HCT116 (cell line): ENCODE measurements around the gene CORO2B. TPM values are rescaled to one million over a fixed set of nuclear protein-coding genes. Genes with fewer than 3 reads are reported as not detected.

ENCODE experiments used
- ATAC-seq: fragments of 200-7000 bp; cut with Tn5 transposase; 2 replicates; pipeline ENCODE4 v1.9.1; 2020; ENCODE audit warnings: mild to moderate bottlenecking, moderate library complexity
- BruUV-seq: library from RNA; stranded (reverse); fragments of 400-500 nt; replicated peaks from 2 replicates; lab custom pipeline; 2021; lab: Mats Ljungman, UMichigan
- CTCF ChIA-PET: fragments of 300-600 bp; sonication (Branson Sonifier 250); formaldehyde crosslinking; loops from one replicate; lab custom pipeline; 2021; ENCODE audit warnings: antibody characterized with exemption; lab: Charles Lee
- POLR2A ChIA-PET: fragments of 300-600, 350-600 bp; sonication (Branson Sonifier 250); formaldehyde crosslinking; loops from one replicate; lab custom pipeline; 2021; ENCODE audit warnings: antibody characterized with exemption; lab: Charles Lee
- RAD21 ChIA-PET, 2 experiments: fragments of 300-600 bp; sonication (Branson Sonifier 250); formaldehyde crosslinking; loops; one replicate each; lab custom pipeline; 2023; ENCODE audit warnings: low total read pairs in 2 of 2; ENCODE audit not compliant: uncharacterized antibody in 2 of 2, unreplicated experiment in 2 of 2, low non-redundant PET in 1 of 2; lab: Charles Lee
- DNase-seq: peaks from one replicate; pipeline ENCODE4 v3.0.0-alpha.2; 2010; ENCODE audit warnings: low read depth, low spot score
- H2AFZ ChIP-seq: fragments of 200-600 bp; shearing (Covaris generic), sonication (generic); 2 replicates; pipeline ENCODE4 v1.6.1; 2017; ENCODE audit warnings: low read depth, mixed run types, mixed read lengths, antibody characterized with exemption, low read length; ENCODE audit not compliant: poor library complexity, severe bottlenecking
- H3K27ac ChIP-seq: 2 replicates; pipeline ENCODE4 v1.5.1; 2012; ENCODE audit warnings: low read depth, low read length
- H3K27me3 ChIP-seq: fragments of 200-600 bp; sonication (generic); 2 replicates; pipeline ENCODE4 v1.6.1; 2016; ENCODE audit warnings: mixed run types, low read length, mixed read lengths; ENCODE audit not compliant: insufficient read depth
- H3K36me3 ChIP-seq, 2 experiments: fragments of 200-500 bp in 1 of 2; fragments of 200-600 bp in 1 of 2; sonication (Bioruptor generic) in 1 of 2; sonication (generic) in 1 of 2; 2 replicates each; pipeline versions ENCODE4 v1.5.1 to v1.6.1; 2014 to 2016; ENCODE audit warnings: low read length in 2 of 2, inconsistent platforms in 1 of 2, mixed read lengths in 1 of 2, mixed run types in 1 of 2; ENCODE audit not compliant: insufficient read depth in 2 of 2, control insufficient read depth in 1 of 2
- H3K4me1 ChIP-seq, 2 experiments: fragments of 200-600 bp in 1 of 2; sonication (generic) in 1 of 2; 2 replicates each; pipeline versions ENCODE4 v1.5.1 to v1.6.1; 2012 to 2017; ENCODE audit warnings: low read length in 2 of 2, inconsistent platforms in 1 of 2, mild to moderate bottlenecking in 1 of 2, mixed read lengths in 1 of 2, mixed run types in 1 of 2, moderate library complexity in 1 of 2; ENCODE audit not compliant: insufficient read depth in 2 of 2, control insufficient read depth in 1 of 2
- H3K4me2 ChIP-seq: fragments of 200-600 bp; sonication (generic); 2 replicates; pipeline ENCODE4 v1.6.1; 2017; ENCODE audit warnings: mixed run types, low read length, mixed read lengths
- H3K4me3 ChIP-seq, 2 experiments: fragments of 200-600 bp in 1 of 2; sonication (generic) in 1 of 2; replicated peaks in 1 of 2; 2 replicates each; pipeline ENCODE4 v1.5.1; 2011 to 2016; ENCODE audit warnings: low read length in 2 of 2, control low read depth in 1 of 2, low read depth in 1 of 2, mild to moderate bottlenecking in 1 of 2, mixed read lengths in 1 of 2, mixed run types in 1 of 2
- H3K79me2 ChIP-seq: fragments of 200-600 bp; sonication (generic); 2 replicates; pipeline ENCODE4 v1.6.1; 2017; ENCODE audit warnings: mild to moderate bottlenecking, mixed run types, low read length, moderate library complexity, mixed read lengths; ENCODE audit not compliant: insufficient read depth
- H3K9ac ChIP-seq: fragments of 200-600 bp; sonication (generic); 2 replicates; pipeline ENCODE4 v1.6.1; 2016; ENCODE audit warnings: low read length, mixed read lengths
- H3K9me2 ChIP-seq: fragments of 200-600 bp; sonication (generic), shearing (Covaris generic); 2 replicates; pipeline ENCODE4 v1.6.1; 2017; ENCODE audit warnings: mixed run types, mild to moderate bottlenecking, moderate library complexity; ENCODE audit not compliant: insufficient read depth
- H3K9me3 ChIP-seq, 2 experiments: fragments of 200-500 bp in 1 of 2; fragments of 200-600 bp in 1 of 2; sonication (Bioruptor generic) in 1 of 2; sonication (generic) in 1 of 2; 2 replicates each; pipeline ENCODE4 v1.6.1; 2014 to 2017; ENCODE audit warnings: low read length in 2 of 2, mixed read lengths in 2 of 2, inconsistent platforms in 1 of 2, low read depth in 1 of 2, mild to moderate bottlenecking in 1 of 2, mixed run types in 1 of 2, moderate library complexity in 1 of 2; ENCODE audit not compliant: control insufficient read depth in 1 of 2, insufficient read depth in 1 of 2
- H4K20me1 ChIP-seq: fragments of 200-600 bp; sonication (generic), shearing (Covaris generic); 2 replicates; pipeline ENCODE4 v1.6.1; 2017; ENCODE audit warnings: mixed run types, mild to moderate bottlenecking, moderate library complexity; ENCODE audit not compliant: insufficient read depth
- CBX3 ChIP-seq: IDR thresholded peaks from 2 replicates; pipeline ENCODE4 v1.6.1; 2012; ENCODE audit warnings: low read depth
- CEBPB ChIP-seq: IDR thresholded peaks from 2 replicates; pipeline ENCODE4 v1.6.1; 2012; ENCODE audit warnings: low read depth
- EZH2phosphoT487 ChIP-seq: fragments of 200-600 bp; IDR thresholded peaks from 2 replicates; pipeline ENCODE4 v1.6.1; 2018; ENCODE audit warnings: antibody characterized with exemption, borderline replicate concordance
- FOSL1 ChIP-seq: IDR thresholded peaks from 2 replicates; pipeline ENCODE4 v1.6.1; 2012; ENCODE audit warnings: low read depth
- JUND ChIP-seq: IDR thresholded peaks from 2 replicates; pipeline ENCODE4 v1.6.1; 2012
- SRF ChIP-seq: IDR thresholded peaks from 2 replicates; pipeline ENCODE4 v1.6.1; 2012; ENCODE audit warnings: low read depth
- YY1 ChIP-seq: IDR thresholded peaks from 2 replicates; pipeline ENCODE4 v1.6.1; 2011; ENCODE audit warnings: low read length, low read depth, moderate library complexity, mild to moderate bottlenecking; ENCODE audit not compliant: insufficient replicate concordance; ENCODE audit errors: extremely low read depth
- intact Hi-C: fragments of 100-400 bp; cut with micrococcal nuclease; formaldehyde crosslinking; loops from 2 replicates; pipeline ENCODE4 v1.10.0; 2022
- total RNA-seq: library from RNA; stranded (reverse); gene quantifications from one replicate; pipeline ENCODE4 v1.2.1, GENCODE V29; 2021; ENCODE audit not compliant: unreplicated experiment
- TF ChIP-seq, protein P1 (sequence below): IDR thresholded peaks from 2 replicates; pipeline ENCODE4 v1.6.1; 2012

CORO2B gene
- total RNA-seq, 1 experiment from 2014 or later = 2.8 TPM

DNA sequence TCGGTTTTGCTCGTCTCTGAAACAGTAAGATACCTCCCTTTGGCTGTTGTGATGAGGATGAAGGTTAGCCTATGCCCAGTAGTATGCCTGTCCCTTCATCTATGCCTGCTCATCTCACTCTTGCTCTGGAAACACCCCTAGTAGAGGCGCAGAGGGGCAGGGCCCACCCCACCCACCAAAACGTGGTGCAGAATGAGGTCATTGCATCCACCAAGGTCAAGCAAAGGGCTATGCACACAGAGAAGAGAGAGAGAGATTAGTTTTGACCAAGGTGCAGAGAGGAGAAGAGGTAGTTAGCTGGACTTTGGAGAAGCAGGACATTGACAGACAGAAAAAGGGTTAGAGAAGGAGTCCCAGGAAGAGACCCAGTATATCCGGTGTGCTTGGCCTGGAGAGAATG, 119.9 kb downstream of the CORO2B start:
- intact Hi-C loops = no loop called here
- Histone ChIP-seq H3K4me1 (peaks cover 2 to 7% of the 10 kb centered on the region in 2 experiments; a peak in 3 of 4 replicates), H3K9me3 (no peaks in the 10 kb centered on the region), H3K36me3 (no peaks in the 10 kb centered on the region), H3K4me3 (no peak overlapping the region), H3K27ac (no peak overlapping the region), H2AFZ (no peak overlapping the region), H3K79me2 (no peaks in the 10 kb centered on the region), H3K4me2 (no peak overlapping the region), H4K20me1 (no peaks in the 10 kb centered on the region), H3K9me2 (no peaks in the 10 kb centered on the region), H3K27me3 (no peaks in the 10 kb centered on the region), H3K9ac (no peak overlapping the region)
- no peak for TF ChIP-seq EZH2phosphoT487
- no peak for TF ChIP-seq JUND
- TF ChIP-seq CBX3 = no peak
- no peak for TF ChIP-seq FOSL1
- no peak for TF ChIP-seq YY1
- TF ChIP-seq SRF = no peak
- BruUV-seq = no TSS peak
- ATAC-seq (no peak), DNase-seq (no peak)
- ChIA-PET RAD21 (no interaction called here), CTCF (no interaction called here), POLR2A (no interaction called here)

DNA sequence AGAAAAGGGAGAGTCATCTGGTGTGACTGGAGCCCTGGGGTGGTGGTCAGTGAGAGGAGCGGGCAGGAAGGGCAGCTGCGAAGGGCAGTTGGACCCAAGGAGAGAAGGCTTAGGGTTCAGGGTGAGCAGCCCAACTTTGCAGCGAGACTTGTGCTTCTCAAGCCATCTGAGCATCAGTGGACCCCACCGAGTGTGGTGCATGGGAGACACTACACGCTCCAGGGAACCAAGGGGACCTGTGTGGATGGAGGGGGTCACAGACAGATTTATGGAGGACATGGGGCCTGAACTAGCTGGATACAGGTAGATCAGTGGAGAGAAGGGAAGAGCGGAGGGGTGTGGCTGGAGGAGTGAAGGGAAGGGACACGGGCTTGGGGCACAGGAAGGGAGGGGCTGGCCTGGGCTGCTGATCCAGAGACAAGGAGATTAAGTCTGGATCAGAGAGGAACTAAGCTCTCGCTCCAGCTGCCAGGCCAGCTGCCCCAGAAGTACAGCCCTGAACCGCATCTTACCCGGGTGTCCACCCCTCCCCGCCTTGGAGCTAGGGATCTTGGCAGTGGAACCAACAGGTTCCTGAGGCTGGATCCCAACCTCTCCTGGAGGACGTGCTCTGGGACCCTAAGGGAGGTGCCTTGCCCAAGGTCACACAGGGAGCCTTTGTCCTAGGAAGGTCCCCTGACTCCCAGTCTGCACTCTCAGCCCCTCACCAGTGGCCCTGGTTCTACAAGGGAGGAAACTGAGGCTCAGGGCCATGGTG, 120.5 kb downstream of the CORO2B start:
- Histone ChIP-seq H3K27me3 (no peaks in the 10 kb centered on the region), H3K9ac (no peak overlapping the region), H3K27ac (no peak overlapping the region), H4K20me1 (no peaks in the 10 kb centered on the region), H3K9me2 (no peaks in the 10 kb centered on the region), H3K79me2 (no peaks in the 10 kb centered on the region), H3K4me2 (no peak overlapping the region), H3K36me3 (no peaks in the 10 kb centered on the region), H2AFZ (no peak overlapping the region), H3K4me3 (no peak overlapping the region), H3K4me1 (peaks cover 2 to 7% of the 10 kb centered on the region in 2 experiments; a peak in 3 of 4 replicates), H3K9me3 (no peaks in the 10 kb centered on the region)
- ChIA-PET POLR2A (no interaction called here), CTCF (no interaction called here), RAD21 (no interaction called here)
- intact Hi-C loops = no loop called here
- ATAC-seq (no peak), DNase-seq (no peak)
- TF ChIP-seq CEBPB = no peak
- TF ChIP-seq, protein P1, sequence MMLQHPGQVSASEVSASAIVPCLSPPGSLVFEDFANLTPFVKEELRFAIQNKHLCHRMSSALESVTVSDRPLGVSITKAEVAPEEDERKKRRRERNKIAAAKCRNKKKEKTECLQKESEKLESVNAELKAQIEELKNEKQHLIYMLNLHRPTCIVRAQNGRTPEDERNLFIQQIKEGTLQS = no peak
- BruUV-seq = no TSS peak
